H9 (cell line): ENCODE measurements around the gene MYOM1. TPM values are rescaled to one million over a fixed set of nuclear protein-coding genes. Genes with fewer than 3 reads are reported as not detected.

ENCODE experiments used
- DNase-seq: peaks from one replicate; pipeline ENCODE4 v3.0.0-alpha.2; 2017
- H2AFZ ChIP-seq: one replicate; pipeline ENCODE4 v1.6.1; 2013; ENCODE audit warnings: mild to moderate bottlenecking, low read length, control low read depth, moderate library complexity
- H2AK5ac ChIP-seq: 2 replicates; pipeline ENCODE4 v1.6.1; 2013; ENCODE audit warnings: low read length, control low read depth, mixed read lengths; ENCODE audit not compliant: insufficient read length
- H2BK120ac ChIP-seq: one replicate; pipeline ENCODE4 v1.6.1; 2013; ENCODE audit warnings: low read depth, mild to moderate bottlenecking, low read length, control low read depth, inconsistent platforms; ENCODE audit not compliant: poor library complexity, severe bottlenecking
- H2BK12ac ChIP-seq: 2 replicates; pipeline ENCODE4 v1.6.1; 2013; ENCODE audit warnings: low read length, control low read depth, mixed read lengths, low read depth; ENCODE audit not compliant: insufficient read length
- H2BK15ac ChIP-seq: 2 replicates; pipeline ENCODE4 v1.6.1; 2013; ENCODE audit warnings: low read depth, low read length, control low read depth
- H2BK20ac ChIP-seq: one replicate; pipeline ENCODE4 v1.6.1; 2013; ENCODE audit warnings: low read depth, mild to moderate bottlenecking, low read length, control low read depth, inconsistent platforms; ENCODE audit not compliant: poor library complexity, severe bottlenecking
- H2BK5ac ChIP-seq: 2 replicates; pipeline ENCODE4 v1.6.1; 2013; ENCODE audit warnings: low read length, control low read depth, mixed read lengths; ENCODE audit not compliant: insufficient read length
- H3K14ac ChIP-seq: 2 replicates; pipeline ENCODE4 v1.6.1; 2013; ENCODE audit warnings: low read length, control low read depth; ENCODE audit not compliant: insufficient read depth
- H3K18ac ChIP-seq: 2 replicates; pipeline ENCODE4 v1.6.1; 2013; ENCODE audit warnings: low read depth, mild to moderate bottlenecking, mixed read lengths, low read length, control low read depth; ENCODE audit not compliant: insufficient read length
- H3K23ac ChIP-seq: 2 replicates; pipeline ENCODE4 v1.6.1; 2013; ENCODE audit warnings: low read length, control low read depth, mixed read lengths, low read depth; ENCODE audit not compliant: insufficient read length
- H3K23me2 ChIP-seq: 2 replicates; pipeline ENCODE4 v1.6.1; 2013; ENCODE audit warnings: low read depth, mild to moderate bottlenecking, mixed read lengths, low read length, control low read depth; ENCODE audit not compliant: insufficient read length, poor library complexity, severe bottlenecking
- H3K27ac ChIP-seq: 2 replicates; pipeline ENCODE4 v1.5.1; 2013; ENCODE audit warnings: low read length, control low read depth, mixed read lengths, low read depth; ENCODE audit not compliant: insufficient read length
- H3K27me3 ChIP-seq: 2 replicates; pipeline ENCODE4 v1.6.1; 2013; ENCODE audit warnings: low read length, control low read depth, inconsistent platforms; ENCODE audit not compliant: insufficient read depth
- H3K4ac ChIP-seq: 2 replicates; pipeline ENCODE4 v1.6.1; 2013; ENCODE audit warnings: low read depth, mild to moderate bottlenecking, control low read depth, inconsistent platforms, low read length, moderate library complexity
- H3K4me1 ChIP-seq: 2 replicates; pipeline ENCODE4 v1.6.1; 2013; ENCODE audit warnings: low read length, control low read depth, inconsistent platforms; ENCODE audit not compliant: insufficient read depth
- H3K4me2 ChIP-seq: 2 replicates; pipeline ENCODE4 v1.6.1; 2013; ENCODE audit warnings: low read length, control low read depth, mixed read lengths; ENCODE audit not compliant: insufficient read length, insufficient read depth
- H3K56ac ChIP-seq: 2 replicates; pipeline ENCODE4 v1.6.1; 2013; ENCODE audit warnings: low read depth, mild to moderate bottlenecking, mixed read lengths, low read length, control low read depth; ENCODE audit not compliant: insufficient read length
- H3K79me1 ChIP-seq: 2 replicates; pipeline ENCODE4 v1.6.1; 2013; ENCODE audit warnings: low read depth, mild to moderate bottlenecking, moderate library complexity, low read length, control low read depth, inconsistent platforms; ENCODE audit not compliant: insufficient read depth, poor library complexity, severe bottlenecking
- H3K79me2 ChIP-seq: 2 replicates; pipeline ENCODE4 v1.6.1; 2013; ENCODE audit warnings: low read length, control low read depth, inconsistent platforms; ENCODE audit not compliant: insufficient read depth
- H3K9ac ChIP-seq: 2 replicates; pipeline ENCODE4 v1.6.1; 2013; ENCODE audit warnings: low read length, control low read depth, mixed read lengths; ENCODE audit not compliant: insufficient read length; ENCODE audit errors: extremely low read depth
- H3K9me3 ChIP-seq: one replicate; pipeline ENCODE4 v1.6.1; 2013; ENCODE audit warnings: low read depth, low read length, inconsistent platforms; ENCODE audit not compliant: control insufficient read depth
- H3T11ph ChIP-seq: one replicate; pipeline ENCODE4 v1.6.1; 2013; ENCODE audit warnings: mild to moderate bottlenecking, low read length, control low read depth, inconsistent platforms
- H4K20me1 ChIP-seq: one replicate; pipeline ENCODE4 v1.6.1; 2013; ENCODE audit not compliant: control insufficient read depth, insufficient read length, insufficient read depth
- H4K5ac ChIP-seq: 2 replicates; pipeline ENCODE4 v1.6.1; 2013; ENCODE audit warnings: low read depth, mild to moderate bottlenecking, mixed read lengths, low read length, control low read depth; ENCODE audit not compliant: insufficient read length
- H4K8ac ChIP-seq: replicated peaks from 2 replicates; pipeline ENCODE4 v1.6.1; 2013; ENCODE audit warnings: low read length, control low read depth, mixed read lengths, low read depth; ENCODE audit not compliant: insufficient read length
- H4K91ac ChIP-seq: 2 replicates; pipeline ENCODE4 v1.6.1; 2013; ENCODE audit warnings: low read depth, mild to moderate bottlenecking, moderate library complexity, mixed read lengths, low read length, control low read depth; ENCODE audit not compliant: insufficient read length
- H3K27ac Mint-ChIP-seq, 3 experiments: 2 replicates in 2 of 3; 3 replicates in 1 of 3; pipeline ENCODE4 v1.8.0; 2020 to 2021; ENCODE audit warnings: mixed read lengths in 3 of 3, mild to moderate bottlenecking in 1 of 3, moderate library complexity in 1 of 3
- H3K27me3 Mint-ChIP-seq: 2 replicates; pipeline ENCODE4 v1.8.0; 2021; ENCODE audit warnings: low read depth, mild to moderate bottlenecking, moderate library complexity, mixed read lengths
- H3K36me3 Mint-ChIP-seq, 3 experiments: 2 replicates in 2 of 3; 3 replicates in 1 of 3; pipeline ENCODE4 v1.8.0; 2020 to 2021; ENCODE audit warnings: low read depth in 3 of 3, mixed read lengths in 3 of 3; ENCODE audit not compliant: insufficient read depth in 1 of 3
- H3K4me1 Mint-ChIP-seq, 2 experiments: 2 replicates each; pipeline ENCODE4 v1.8.0; 2020; ENCODE audit warnings: mixed read lengths in 2 of 2
- H3K4me3 Mint-ChIP-seq, 2 experiments: 2 replicates in 1 of 2; 3 replicates in 1 of 2; pipeline ENCODE4 v1.8.0; 2020 to 2021; ENCODE audit warnings: mild to moderate bottlenecking in 2 of 2, mixed read lengths in 2 of 2, moderate library complexity in 1 of 2
- H3K9me3 Mint-ChIP-seq, 2 experiments: 2 replicates in 1 of 2; 3 replicates in 1 of 2; pipeline ENCODE4 v1.8.0; 2020; ENCODE audit warnings: mild to moderate bottlenecking in 2 of 2, mixed read lengths in 2 of 2, moderate library complexity in 1 of 2
- CTCF ChIP-seq: fragments of 200-600 bp; sonication (generic); conservative IDR thresholded peaks from 3 replicates; pipeline ENCODE4 v1.8.0; 2021; ENCODE audit warnings: antibody characterized with exemption, mild to moderate bottlenecking
- WGBS: extraction: QIAGEN DNeasy Blood & Tissue Kit; methylation state at CpG from one replicate; pipeline ENCODE4 v1.1.7; 2013; ENCODE audit warnings: missing lambda C conversion rate, low lambda C conversion rate, mixed read lengths; ENCODE audit not compliant: insufficient read length; ENCODE audit errors: extremely low coverage; 5-methylcytosine and 5-hydroxymethylcytosine counted together
- total RNA-seq: library from RNA; stranded (reverse); gene quantifications from 2 replicates; pipeline ENCODE4 v1.2.1, GENCODE V29; 2021

The MYOM1 gene
- total RNA-seq, 1 experiment from 2014 or later: 0.17 TPM

DNA sequence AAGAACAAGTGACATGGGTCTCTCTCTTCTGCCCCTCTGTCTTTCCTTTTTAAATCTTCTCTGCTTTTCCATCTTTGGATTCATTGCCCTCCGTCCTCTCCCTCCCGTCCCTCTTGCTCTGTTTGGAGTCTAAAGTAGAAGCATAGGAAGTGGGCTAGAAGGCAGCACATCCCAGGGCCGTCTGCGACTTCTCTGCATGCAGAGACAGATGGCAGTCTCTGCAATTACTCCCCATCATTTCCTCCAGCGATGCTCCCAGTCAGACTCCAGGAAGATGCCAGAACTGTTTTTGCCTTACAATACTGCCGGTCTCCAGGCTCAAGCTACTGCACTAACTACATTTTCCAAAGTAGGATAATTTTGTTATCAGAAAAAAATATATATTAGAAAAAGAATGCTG, 171.6 kb downstream of the MYOM1 start:
- H3K79me2 ChIP-seq: no peaks in the 10 kb centered on the region

More for the DNA sequence above, 171.6 kb downstream of the MYOM1 start:
- no peaks in the 10 kb centered on the region for H4K20me1 ChIP-seq
- no peak overlapping the region for H3K4me2 ChIP-seq
- no peak overlapping the region for H3K56ac ChIP-seq
- no peak overlapping the region for H2BK120ac ChIP-seq
- H3T11ph ChIP-seq: no peak overlapping the region
- H4K8ac ChIP-seq: no peak overlapping the region
- H3K27ac ChIP-seq: no peak overlapping the region
- TF ChIP-seq CTCF: no peak
- H3K27me3 ChIP-seq: no peaks in the 10 kb centered on the region
- no peak overlapping the region for H3K23ac ChIP-seq
- H3K9me3 ChIP-seq: no peaks in the 10 kb centered on the region
- no peak overlapping the region for H2AK5ac ChIP-seq
- H3K79me1 ChIP-seq: no peaks in the 10 kb centered on the region
- no peak overlapping the region for H2BK15ac ChIP-seq
- no peak overlapping the region for H3K9ac ChIP-seq
- Mint-ChIP-seq H3K36me3 (peaks cover 0 to 2% (median 0%) of the 10 kb centered on the region in 3 experiments; a peak in 4 of 7 replicates), H3K4me1 (peaks cover 23 to 30% of the 10 kb centered on the region in 2 experiments), H3K27ac (peak overlapping the region in 2 of 3 experiments; percentile 7 to 62; a peak in 2 of 7 replicates), H3K4me3 (no peak overlapping the region), H3K27me3 (no peaks in the 10 kb centered on the region; the same call in 1 of the 2 replicates), H3K9me3 (peaks cover 3 to 5% of the 10 kb centered on the region in 2 experiments; a peak in 2 of 5 replicates)
- H3K23me2 ChIP-seq: no peaks in the 10 kb centered on the region
- no peaks in the 10 kb centered on the region for H3K4me1 ChIP-seq
- no peak overlapping the region for H2BK20ac ChIP-seq
- no CpG with 5 or more reads among the region's 6 CpGs for WGBS
- H4K5ac ChIP-seq: no peak overlapping the region
- H3K14ac ChIP-seq: no peak overlapping the region
- no peak overlapping the region for H3K4ac ChIP-seq
- H3K18ac ChIP-seq: no peak overlapping the region
- DNase-seq: no peak
- no peak overlapping the region for H2BK5ac ChIP-seq
- H4K91ac ChIP-seq: no peak overlapping the region
- no peak overlapping the region for H2AFZ ChIP-seq
- no peak overlapping the region for H2BK12ac ChIP-seq
